ENCODE results near the gene ANKRD6. TPM values are rescaled to one million over a fixed set of nuclear protein-coding genes. Genes with fewer than 3 reads are reported as not detected.
"Not testable (repeated sequence)": the region's sequence is repeated elsewhere in the genome, so short reads cannot be mapped to it uniquely, and the experiment has no call there.

Gene ANKRD6
- polyA plus RNA-seq, 3 donors, result 0.93 to 3.0 (median 1.2) TPM

- intact Hi-C loops (cut with micrococcal nuclease), result no loop called here
- Histone ChIP-seq H3K36me3 (replicated peaks in 1 of 2; ENCODE audit: control insufficient read depth in 1 of 2, insufficient read depth in 2 of 2, low read length in 2 of 2) (no peaks in the 10 kb centered on the region), H3K9me3 (replicated peaks in 1 of 2; ENCODE audit: control insufficient read depth in 1 of 2, insufficient read depth in 1 of 2, low read length in 2 of 2) (no peaks in the 10 kb centered on the region), H2AFZ (ENCODE audit: insufficient read depth, low read depth, low read length, poor library complexity, severe bottlenecking) (no peak overlapping the region), H3K9ac (ENCODE audit: insufficient read depth, low read length, poor library complexity, severe bottlenecking) (no peak overlapping the region), H3K27ac (ENCODE audit: low read depth in 1 of 2, low read length in 2 of 2) (peak overlapping the region in 1 of 2 donors; percentile 7), H3K27me3 (ENCODE audit: control insufficient read depth in 2 of 2, insufficient read depth in 2 of 2, low read length in 2 of 2) (no peaks in the 10 kb centered on the region), H3K4me3 (replicated peaks in 1 of 3; ENCODE audit: low read depth in 2 of 3, low read length in 3 of 3) (no peak overlapping the region), H3K4me2 (replicated peaks; ENCODE audit: extremely low read depth, low read length, poor library complexity, severe bottlenecking) (no peak overlapping the region), H3K79me2 (ENCODE audit: insufficient read depth, low read length) (peaks cover 81% of the 10 kb centered on the region), H3K4me1 (ENCODE audit: control insufficient read depth in 1 of 2, insufficient read depth in 2 of 2, low read length in 2 of 2) (peaks cover 0 to 4% of the 10 kb centered on the region in 2 donors), H4K20me1 (ENCODE audit: insufficient read depth, low read length) (no peaks in the 10 kb centered on the region)
- no peak for DNase-seq
- Mint-ChIP-seq H3K4me1 (peaks cover 15% of the 10 kb centered on the region), H3K9me3 (peaks cover 3 to 5% (median 4%) of the 10 kb centered on the region in 7 donors), H3K27me3 (ENCODE audit: low read depth in 3 of 3) (no peaks in the 10 kb centered on the region), H3K4me3 (no peak overlapping the region), H3K27ac (peak overlapping the region in 1 of 7 donors; percentile 27), H3K36me3 (peaks cover 0 to 3% of the 10 kb centered on the region in 2 donors)
- TF ChIP-seq CTCF (IDR thresholded peaks at IDR 0.05), result no peak
Observed at GRCh38 chr6:89392823-89393222, 40.1 kb upstream of the ANKRD6 start.

- no peak for DNase-seq
- no peak overlapping the region for H3K4me2 ChIP-seq (replicated peaks; ENCODE audit: extremely low read depth, low read length, poor library complexity, severe bottlenecking)
- Mint-ChIP-seq H3K4me3 (no peak overlapping the region), H3K27me3 (ENCODE audit: low read depth in 3 of 3) (no peaks in the 10 kb centered on the region), H3K36me3 (peaks cover 0 to 3% of the 10 kb centered on the region in 2 donors), H3K9me3 (peaks cover 3 to 5% (median 5%) of the 10 kb centered on the region in 7 donors), H3K4me1 (peaks cover 18% of the 10 kb centered on the region), H3K27ac (no peak overlapping the region)
- no peaks in the 10 kb centered on the region for H4K20me1 ChIP-seq (ENCODE audit: insufficient read depth, low read length)
- H3K9ac ChIP-seq (ENCODE audit: insufficient read depth, low read length, poor library complexity, severe bottlenecking), result no peak overlapping the region
- WGBS (ENCODE audit: insufficient coverage), result no CpG with 5 or more reads among the region's 1 CpG
- H3K27ac ChIP-seq (ENCODE audit: low read depth in 1 of 2, low read length in 2 of 2), result no peak overlapping the region
- no peaks in the 10 kb centered on the region for H3K9me3 ChIP-seq (replicated peaks in 1 of 2; ENCODE audit: control insufficient read depth in 1 of 2, insufficient read depth in 1 of 2, low read length in 2 of 2)
- H3K4me1 ChIP-seq (ENCODE audit: control insufficient read depth in 1 of 2, insufficient read depth in 2 of 2, low read length in 2 of 2), result peaks cover 0 to 4% of the 10 kb centered on the region in 2 donors
- no peaks in the 10 kb centered on the region for H3K27me3 ChIP-seq (ENCODE audit: control insufficient read depth in 2 of 2, insufficient read depth in 2 of 2, low read length in 2 of 2)
- peaks cover 80% of the 10 kb centered on the region for H3K79me2 ChIP-seq (ENCODE audit: insufficient read depth, low read length)
- H3K4me3 ChIP-seq (replicated peaks in 1 of 3; ENCODE audit: low read depth in 2 of 3, low read length in 3 of 3), result no peak overlapping the region
- H2AFZ ChIP-seq (ENCODE audit: insufficient read depth, low read depth, low read length, poor library complexity, severe bottlenecking), result no peak overlapping the region
- no peak for TF ChIP-seq CTCF (IDR thresholded peaks at IDR 0.05)
- no peaks in the 10 kb centered on the region for H3K36me3 ChIP-seq (replicated peaks in 1 of 2; ENCODE audit: control insufficient read depth in 1 of 2, insufficient read depth in 2 of 2, low read length in 2 of 2)
- intact Hi-C loops (cut with micrococcal nuclease), result no loop called here
Observed at GRCh38 chr6:89393659-89394058, 39.3 kb upstream of the ANKRD6 start.

GRCh38 chr6:89397884-89398283, 35.1 kb upstream of the ANKRD6 start:
- H3K27ac ChIP-seq (ENCODE audit: low read depth in 1 of 2, low read length in 2 of 2); H3K4me2 ChIP-seq (replicated peaks; ENCODE audit: extremely low read depth, low read length, poor library complexity, severe bottlenecking); H3K9me3 ChIP-seq (replicated peaks in 1 of 2; ENCODE audit: control insufficient read depth in 1 of 2, insufficient read depth in 1 of 2, low read length in 2 of 2); H3K27me3 Mint-ChIP-seq (ENCODE audit: low read depth in 3 of 3); H3K36me3 ChIP-seq (replicated peaks in 1 of 2; ENCODE audit: control insufficient read depth in 1 of 2, insufficient read depth in 2 of 2, low read length in 2 of 2); H3K9me3 Mint-ChIP-seq; H3K27me3 ChIP-seq (ENCODE audit: control insufficient read depth in 2 of 2, insufficient read depth in 2 of 2, low read length in 2 of 2); H3K4me3 ChIP-seq (replicated peaks in 1 of 3; ENCODE audit: low read depth in 2 of 3, low read length in 3 of 3); H3K36me3 Mint-ChIP-seq; DNase-seq; H3K4me3 Mint-ChIP-seq; H3K9ac ChIP-seq (ENCODE audit: insufficient read depth, low read length, poor library complexity, severe bottlenecking); intact Hi-C loops (cut with micrococcal nuclease); H2AFZ ChIP-seq (ENCODE audit: insufficient read depth, low read depth, low read length, poor library complexity, severe bottlenecking): not testable (repeated sequence)
- peaks cover 84% of the 10 kb centered on the region for H3K79me2 ChIP-seq (ENCODE audit: insufficient read depth, low read length)
- WGBS (ENCODE audit: insufficient coverage), result 100% methylated on average over 1 of the region's 4 CpGs
- Mint-ChIP-seq H3K27ac (peak overlapping the region in 1 of 7 donors; percentile 15), H3K4me1 (peaks cover 44% of the 10 kb centered on the region)
- peaks cover 13 to 17% of the 10 kb centered on the region in 2 donors for H3K4me1 ChIP-seq (ENCODE audit: control insufficient read depth in 1 of 2, insufficient read depth in 2 of 2, low read length in 2 of 2)
- peaks cover 12% of the 10 kb centered on the region for H4K20me1 ChIP-seq (ENCODE audit: insufficient read depth, low read length)
